ENCODE data around the gene XRN2. TPM values are rescaled to one million over a fixed set of nuclear protein-coding genes. Genes with fewer than 3 reads are reported as not detected.

The XRN2 gene
- polyA plus RNA-seq, 1 experiment, result 120 TPM

DNA sequence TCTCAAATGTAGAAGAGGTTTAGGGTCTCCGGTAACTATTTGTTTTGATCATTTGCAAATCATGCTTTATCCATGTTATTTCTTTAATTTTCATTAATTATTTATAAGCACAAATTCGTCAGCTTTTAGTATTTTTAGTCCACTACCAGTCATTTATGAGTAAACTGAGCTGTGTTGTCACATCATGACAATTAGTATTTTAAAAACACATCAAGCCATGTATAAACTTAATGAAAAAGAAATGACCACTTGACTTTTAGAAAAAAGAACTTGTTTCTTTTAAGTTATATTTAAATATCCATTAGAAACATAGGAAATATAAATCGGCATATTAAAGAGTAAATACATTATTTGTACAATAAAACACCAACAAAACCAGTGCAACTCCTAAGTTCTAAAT, 91.4 kb downstream of the XRN2 start:
- H3K9me3 ChIP-seq (ENCODE audit: control insufficient read depth, insufficient read depth, low read length), result no peaks in the 10 kb centered on the region; the same call in 1 of the 2 replicates
- ChIA-PET POLR2A (no interaction called here), CTCF (interaction anchor here (0.5 to 2.7 kb wide), 2 partner anchors 12 to 159 kb away, joined by 3 to 16 read pairs; no protein-coding TSS in a partner anchor)
- H3K27ac ChIP-seq (ENCODE audit: low read depth, low read length), result no peak overlapping the region
- peaks cover 64% of the 10 kb centered on the region for H3K27me3 ChIP-seq (ENCODE audit: control insufficient read depth, insufficient read depth, low read length)
- no peak overlapping the region for H3K4me3 ChIP-seq (ENCODE audit: low read depth, low read length)
- no peak for DNase-seq (ENCODE audit: low read depth, low spot score)
- TF ChIP-seq CTCF (IDR thresholded peaks at IDR 0.05; ENCODE audit: low read depth, low read length), result no peak

- POLR2A ChIA-PET, result interaction anchor here (1.3 kb wide), 1 partner anchor 92 kb away, joined by 3 read pairs; the partner anchor contains the start of gene XRN2
- no peak for TF ChIP-seq CTCF (IDR thresholded peaks at IDR 0.05; ENCODE audit: low read depth, low read length)
- Histone ChIP-seq H3K27ac (ENCODE audit: low read depth, low read length) (no peak overlapping the region), H3K27me3 (ENCODE audit: control insufficient read depth, insufficient read depth, low read length) (peaks cover 64% of the 10 kb centered on the region), H3K4me3 (ENCODE audit: low read depth, low read length) (no peak overlapping the region), H3K9me3 (ENCODE audit: control insufficient read depth, insufficient read depth, low read length) (no peaks in the 10 kb centered on the region; the same call in 1 of the 2 replicates)
- CTCF ChIA-PET, result interaction anchor here (2.7 kb wide), 1 partner anchor 160 kb away, joined by 16 read pairs; no protein-coding TSS in a partner anchor
- DNase-seq (ENCODE audit: low read depth, low spot score), result no peak
Measured at GRCh38 chr20:21395051-21395665, 92.0 kb downstream of the XRN2 start.

DNA sequence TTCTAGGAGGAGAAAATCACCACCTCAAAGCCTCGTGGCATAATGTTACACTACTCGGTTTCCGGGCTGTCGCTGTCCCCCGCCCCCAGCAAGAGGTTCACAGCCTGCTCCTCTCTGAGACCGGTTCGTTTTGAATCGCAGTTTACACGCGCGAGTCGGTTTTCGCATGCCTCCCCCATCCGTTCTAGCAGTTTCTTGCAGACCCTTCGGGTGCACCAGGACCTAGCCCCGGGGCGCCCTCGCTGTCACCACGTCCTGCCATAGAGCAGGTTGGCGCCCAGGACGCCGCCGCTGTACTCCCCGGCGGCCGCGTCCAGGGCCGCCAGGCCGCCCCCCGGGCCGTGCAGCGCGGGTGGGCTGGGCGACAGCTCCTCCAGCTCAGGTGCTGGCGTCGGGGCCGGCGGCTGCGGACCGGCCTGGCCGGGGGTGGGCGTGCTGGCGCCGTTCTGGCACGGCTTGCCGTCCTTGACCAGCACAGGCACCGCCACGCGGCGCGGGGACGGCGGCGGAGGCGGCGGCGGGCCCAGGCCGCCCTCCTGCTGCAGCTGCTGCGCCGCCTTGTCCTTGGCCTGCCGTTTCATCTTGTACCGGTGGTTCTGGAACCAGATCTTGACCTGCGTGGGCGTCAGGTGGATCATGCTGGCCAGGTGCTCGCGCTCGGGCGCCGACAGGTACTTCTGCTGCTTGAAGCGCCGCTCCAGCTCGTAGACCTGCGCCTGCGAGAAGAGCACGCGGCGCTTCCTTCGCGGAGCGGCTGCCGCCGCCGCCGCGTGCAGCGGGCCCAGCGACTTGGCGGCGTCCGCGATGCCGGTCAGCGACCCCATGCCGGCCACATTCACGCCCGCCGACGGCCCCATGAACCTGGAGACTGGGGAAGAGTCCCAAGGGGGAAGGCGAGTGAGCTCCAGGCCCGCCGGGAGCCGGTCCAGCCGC, 92.8 kb downstream of the XRN2 start:
- no peak for DNase-seq (ENCODE audit: low read depth, low spot score)
- TF ChIP-seq CTCF (IDR thresholded peaks at IDR 0.05; ENCODE audit: low read depth, low read length), result no peak
- H3K4me3 ChIP-seq (ENCODE audit: low read depth, low read length), result no peak overlapping the region
- no peak overlapping the region for H3K27ac ChIP-seq (ENCODE audit: low read depth, low read length)
- no peaks in the 10 kb centered on the region; the same call in 1 of the 2 replicates for H3K9me3 ChIP-seq (ENCODE audit: control insufficient read depth, insufficient read depth, low read length)
- H3K27me3 ChIP-seq (ENCODE audit: control insufficient read depth, insufficient read depth, low read length), result peaks cover 68% of the 10 kb centered on the region
- ChIA-PET POLR2A (interaction anchor here (1.3 kb wide), 1 partner anchor 93 kb away, joined by 3 read pairs; the partner anchor contains the start of gene XRN2), CTCF (interaction anchor here (1.2 to 2.7 kb wide), 2 partner anchors 160 kb away, joined by 5 to 16 read pairs; no protein-coding TSS in a partner anchor)

GRCh38 chr20:21396599-21397340, 93.6 kb downstream of the XRN2 start:
- no peaks in the 10 kb centered on the region; the same call in 1 of the 2 replicates for H3K9me3 ChIP-seq (ENCODE audit: control insufficient read depth, insufficient read depth, low read length)
- ChIA-PET POLR2A (interaction anchor here (0.6 kb wide), 1 partner anchor 205 kb away, joined by 3 read pairs; no protein-coding TSS in a partner anchor), CTCF (interaction anchor here (1.2 kb wide), 1 partner anchor 161 kb away, joined by 5 read pairs; no protein-coding TSS in a partner anchor)
- H3K4me3 ChIP-seq (ENCODE audit: low read depth, low read length), result no peak overlapping the region
- no peak for TF ChIP-seq CTCF (IDR thresholded peaks at IDR 0.05; ENCODE audit: low read depth, low read length)
- DNase-seq (ENCODE audit: low read depth, low spot score), result no peak
- peaks cover 64% of the 10 kb centered on the region for H3K27me3 ChIP-seq (ENCODE audit: control insufficient read depth, insufficient read depth, low read length)
- H3K27ac ChIP-seq (ENCODE audit: low read depth, low read length), result no peak overlapping the region

Data from AG04450 (cell line).